Mucosa of stomach (tissue), 1 donor: ENCODE results near the gene SUGCT.

Experiments
- H3K27me3 ChIP-seq: one replicate; pipeline ENCODE4 v1.7.0; 2013; ENCODE audit warnings: mild to moderate bottlenecking, low read length; ENCODE audit not compliant: control insufficient read depth, insufficient read depth
- H3K36me3 ChIP-seq: one replicate; pipeline ENCODE4 v1.7.0; 2013; ENCODE audit warnings: low read length; ENCODE audit not compliant: control insufficient read depth, insufficient read depth
- H3K4me1 ChIP-seq: one replicate; pipeline ENCODE4 v1.7.0; 2013; ENCODE audit warnings: mild to moderate bottlenecking, low read length; ENCODE audit not compliant: control insufficient read depth, insufficient read depth
- H3K4me3 ChIP-seq: one replicate; pipeline ENCODE4 v1.7.0; 2013; ENCODE audit warnings: low read length
- H3K9ac ChIP-seq: one replicate; pipeline ENCODE4 v1.7.0; 2013; ENCODE audit warnings: mild to moderate bottlenecking, low read length, moderate library complexity
- H3K9me3 ChIP-seq: one replicate; pipeline ENCODE4 v1.7.0; 2013; ENCODE audit warnings: mild to moderate bottlenecking, low read length, moderate library complexity; ENCODE audit not compliant: control insufficient read depth
- donor health status: Pancreatic carcinoma.

SUGCT gene

GRCh38 chr7:40474790-40475680, 340.2 kb downstream of the SUGCT start:
- Histone ChIP-seq H3K36me3 (no peaks in the 10 kb centered on the region), H3K4me3 (no peak overlapping the region), H3K9ac (no peak overlapping the region), H3K27me3 (no peaks in the 10 kb centered on the region), H3K9me3 (no peaks in the 10 kb centered on the region), H3K4me1 (no peaks in the 10 kb centered on the region)

DNA sequence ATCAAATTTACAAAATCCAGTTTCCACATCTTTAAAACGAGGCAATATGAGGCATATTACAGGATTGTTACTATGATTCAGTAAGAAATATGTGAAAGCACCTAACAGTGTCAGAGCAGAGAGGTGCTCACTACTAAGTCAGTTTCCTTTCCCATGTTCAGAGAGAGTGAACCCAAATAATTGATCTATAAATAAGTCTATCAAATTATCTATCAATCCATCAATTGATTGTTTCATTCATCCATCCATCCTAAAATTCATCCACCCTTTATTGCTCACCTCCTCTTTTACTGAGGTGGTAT, 340.8 kb downstream of the SUGCT start:
- no peak overlapping the region for H3K4me3 ChIP-seq
- no peaks in the 10 kb centered on the region for H3K4me1 ChIP-seq
- H3K9ac ChIP-seq, result no peak overlapping the region
- H3K36me3 ChIP-seq, result no peaks in the 10 kb centered on the region
- no peaks in the 10 kb centered on the region for H3K9me3 ChIP-seq
- no peaks in the 10 kb centered on the region for H3K27me3 ChIP-seq

- Histone ChIP-seq H3K36me3 (no peaks in the 10 kb centered on the region), H3K4me1 (no peaks in the 10 kb centered on the region), H3K4me3 (no peak overlapping the region), H3K9me3 (no peaks in the 10 kb centered on the region), H3K9ac (no peak overlapping the region), H3K27me3 (no peaks in the 10 kb centered on the region)
Observed at GRCh38 chr7:40477094-40477493, 342.3 kb downstream of the SUGCT start.

GRCh38 chr7:40482845-40483244, 348.0 kb downstream of the SUGCT start:
- H3K9me3 ChIP-seq, result no peaks in the 10 kb centered on the region
- no peaks in the 10 kb centered on the region for H3K27me3 ChIP-seq
- no peaks in the 10 kb centered on the region for H3K4me1 ChIP-seq
- no peak overlapping the region for H3K9ac ChIP-seq
- no peak overlapping the region for H3K4me3 ChIP-seq
- H3K36me3 ChIP-seq, result no peaks in the 10 kb centered on the region

DNA sequence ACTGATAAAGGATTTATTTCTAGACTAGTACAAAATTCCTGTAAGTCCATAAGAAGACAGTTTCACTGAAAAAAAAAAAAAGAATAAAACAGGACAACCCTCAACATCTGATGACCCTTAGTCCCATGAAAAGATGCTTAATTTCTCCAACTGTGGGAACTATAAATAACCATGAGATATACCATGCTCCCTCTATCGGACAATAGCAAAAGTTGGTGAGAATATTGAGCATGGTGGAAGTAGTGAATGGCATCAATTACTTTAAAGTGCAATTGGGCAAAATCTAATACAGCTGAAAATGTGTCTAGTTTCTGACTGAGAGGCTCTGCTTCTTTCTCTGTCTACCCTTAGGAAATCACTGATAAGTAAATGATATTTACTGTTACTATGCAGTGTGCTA, 348.8 kb downstream of the SUGCT start:
- H3K9ac ChIP-seq, result no peak overlapping the region
- H3K4me3 ChIP-seq, result no peak overlapping the region
- H3K27me3 ChIP-seq, result no peaks in the 10 kb centered on the region
- H3K36me3 ChIP-seq, result no peaks in the 10 kb centered on the region
- no peaks in the 10 kb centered on the region for H3K9me3 ChIP-seq
- H3K4me1 ChIP-seq, result no peaks in the 10 kb centered on the region

DNA sequence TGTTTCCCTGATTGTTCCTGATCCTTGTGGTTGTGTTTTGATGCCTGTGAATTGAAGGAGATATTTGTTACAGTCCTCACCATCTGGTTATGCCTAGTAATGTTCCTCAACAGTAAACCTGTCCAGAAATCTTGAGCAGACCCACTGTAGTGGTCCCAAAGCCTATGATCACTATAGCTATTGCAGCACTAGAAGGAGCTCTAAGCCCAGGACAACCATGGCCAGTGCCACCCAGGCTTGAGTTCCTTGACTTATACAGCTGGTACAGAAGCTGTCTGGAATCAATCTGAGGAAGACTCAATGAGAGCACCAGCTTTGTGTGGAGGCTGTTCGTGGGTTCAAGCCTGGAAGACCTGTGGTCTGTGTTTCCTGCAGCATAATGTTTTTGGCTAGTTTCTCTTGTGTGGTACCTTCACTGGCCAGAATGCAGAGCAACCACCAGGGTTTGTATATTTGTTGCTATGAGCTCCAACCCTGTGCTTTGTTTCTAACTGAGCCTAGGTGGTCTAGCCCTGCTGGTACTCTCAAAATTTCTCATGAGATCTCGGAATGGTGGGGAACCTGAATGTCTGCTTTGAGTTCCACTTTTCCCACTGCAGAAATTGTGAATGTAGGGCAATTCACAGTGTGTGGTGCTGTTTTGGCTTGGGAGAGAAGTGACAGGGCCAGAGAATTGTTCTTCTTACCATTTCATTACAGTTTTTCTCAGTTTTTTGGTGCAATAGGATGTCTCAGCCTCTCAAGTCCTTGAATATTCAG, 355.2 kb downstream of the SUGCT start:
- Histone ChIP-seq H3K9ac (no peak overlapping the region), H3K36me3 (no peaks in the 10 kb centered on the region), H3K27me3 (no peaks in the 10 kb centered on the region), H3K4me1 (no peaks in the 10 kb centered on the region), H3K9me3 (no peaks in the 10 kb centered on the region), H3K4me3 (no peak overlapping the region)

- no peaks in the 10 kb centered on the region for H3K36me3 ChIP-seq
- H3K9ac ChIP-seq, result no peak overlapping the region
- no peak overlapping the region for H3K4me3 ChIP-seq
- H3K9me3 ChIP-seq, result no peaks in the 10 kb centered on the region
- H3K27me3 ChIP-seq, result no peaks in the 10 kb centered on the region
- H3K4me1 ChIP-seq, result no peaks in the 10 kb centered on the region
Observed at GRCh38 chr7:40490603-40490924, 355.8 kb downstream of the SUGCT start.

DNA sequence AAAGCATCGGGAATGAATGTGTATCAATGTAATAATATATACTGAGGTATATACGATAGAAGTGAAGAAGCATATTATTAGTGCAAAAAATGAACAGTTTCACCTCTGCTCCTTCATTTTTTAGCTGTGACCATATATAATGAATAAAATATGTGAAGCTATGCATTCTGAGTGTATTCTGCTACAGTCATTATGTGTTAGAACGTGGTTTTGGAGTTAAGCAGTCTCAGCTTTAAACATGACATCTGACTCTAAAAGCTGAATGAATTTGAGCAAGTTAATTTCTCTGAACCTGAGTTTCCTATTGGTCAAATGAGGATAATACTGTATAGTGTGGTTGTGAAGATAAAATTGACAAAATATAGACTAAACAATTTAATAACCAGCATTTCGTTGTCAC, 358.1 kb downstream of the SUGCT start:
- H3K4me3 ChIP-seq, result no peak overlapping the region
- H3K4me1 ChIP-seq, result no peaks in the 10 kb centered on the region

GRCh38 chr7:40493609-40494051, 358.8 kb downstream of the SUGCT start:
- no peaks in the 10 kb centered on the region for H3K9me3 ChIP-seq
- H3K4me1 ChIP-seq, result no peaks in the 10 kb centered on the region
- no peak overlapping the region for H3K4me3 ChIP-seq
- no peaks in the 10 kb centered on the region for H3K27me3 ChIP-seq
- H3K36me3 ChIP-seq, result no peaks in the 10 kb centered on the region
- H3K9ac ChIP-seq, result no peak overlapping the region

More for the DNA sequence above, 358.1 kb downstream of the SUGCT start:
- Histone ChIP-seq H3K9me3 (no peaks in the 10 kb centered on the region), H3K27me3 (no peaks in the 10 kb centered on the region), H3K36me3 (no peaks in the 10 kb centered on the region), H3K9ac (no peak overlapping the region)

DNA sequence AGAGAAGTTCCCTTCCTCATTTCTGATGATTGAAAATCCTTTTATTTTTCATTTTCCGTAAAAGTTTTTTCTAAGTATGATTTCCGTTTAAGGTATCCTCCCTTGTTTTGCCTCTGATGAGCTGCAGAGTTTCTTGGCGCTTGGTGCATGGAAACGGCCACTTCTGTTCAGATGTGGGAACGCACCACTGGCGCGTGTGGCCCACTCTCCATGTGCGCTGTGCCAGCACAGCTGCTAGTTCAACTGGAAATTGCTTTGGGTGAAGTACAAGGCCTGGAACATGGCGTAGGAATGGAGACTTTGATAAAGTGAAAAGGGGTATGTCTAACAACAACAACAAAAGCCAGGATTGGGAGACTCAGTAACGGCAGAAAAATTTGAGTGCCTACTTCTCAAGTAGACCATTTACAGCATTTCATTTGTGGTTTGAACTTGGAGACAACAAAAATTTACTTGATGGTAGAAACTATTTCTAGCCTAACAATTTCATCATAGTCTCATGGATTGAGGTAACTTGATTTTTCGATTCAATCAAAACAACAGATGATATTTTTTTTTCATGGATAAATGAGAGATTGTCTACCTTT, 364.2 kb downstream of the SUGCT start:
- Histone ChIP-seq H3K36me3 (no peaks in the 10 kb centered on the region), H3K9me3 (no peaks in the 10 kb centered on the region), H3K4me1 (no peaks in the 10 kb centered on the region), H3K27me3 (no peaks in the 10 kb centered on the region), H3K4me3 (no peak overlapping the region), H3K9ac (no peak overlapping the region)

- Histone ChIP-seq H3K4me1 (no peaks in the 10 kb centered on the region), H3K9ac (no peak overlapping the region), H3K36me3 (no peaks in the 10 kb centered on the region), H3K9me3 (no peaks in the 10 kb centered on the region), H3K27me3 (no peaks in the 10 kb centered on the region), H3K4me3 (no peak overlapping the region)
Observed at GRCh38 chr7:40499718-40500117, 364.9 kb downstream of the SUGCT start.

DNA sequence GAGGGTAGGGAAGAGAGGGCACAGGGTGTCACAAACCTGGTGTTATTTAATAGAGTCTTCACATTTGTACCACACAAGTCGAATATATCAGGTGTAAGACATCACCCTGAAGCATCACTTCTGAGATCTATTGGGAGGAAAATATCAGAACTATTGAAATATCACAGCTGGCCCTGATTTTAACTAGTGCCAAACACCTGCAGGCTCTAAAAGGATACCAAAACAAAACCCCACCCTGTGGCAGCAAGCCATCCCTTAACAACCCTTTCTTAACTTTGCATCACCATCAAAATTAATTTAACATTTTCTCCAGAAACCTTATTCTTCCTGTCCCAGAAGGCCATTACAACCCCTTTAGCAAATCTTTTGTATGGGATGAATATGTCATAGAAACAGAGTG, 365.4 kb downstream of the SUGCT start:
- Histone ChIP-seq H3K9ac (no peak overlapping the region), H3K9me3 (no peaks in the 10 kb centered on the region), H3K27me3 (no peaks in the 10 kb centered on the region), H3K4me3 (no peak overlapping the region), H3K36me3 (no peaks in the 10 kb centered on the region), H3K4me1 (no peaks in the 10 kb centered on the region)
